HEK293 (cell line): ENCODE data around the gene HOTAIR.

ENCODE experiments used
- GFI1B ChIP-seq: fragments of 450-650 bp; formaldehyde crosslinking; IDR thresholded peaks from 2 replicates; pipeline ENCODE4 v1.5.1; 2016; ENCODE audit warnings: missing biosample characterization, missing genetic modification characterization
- KLF17 ChIP-seq: fragments of 450-650 bp; formaldehyde crosslinking; IDR thresholded peaks from 2 replicates; pipeline ENCODE4 v1.5.1; 2016; ENCODE audit warnings: missing biosample characterization, missing genetic modification characterization
- PRDM2 ChIP-seq: fragments of 450-650 bp; formaldehyde crosslinking; IDR thresholded peaks from 2 replicates; pipeline ENCODE4 v1.5.1; 2016; ENCODE audit warnings: missing biosample characterization, missing genetic modification characterization, borderline replicate concordance
- RBAK ChIP-seq: fragments of 450-650 bp; formaldehyde crosslinking; IDR thresholded peaks from 2 replicates; pipeline ENCODE4 v1.5.1; 2016; ENCODE audit warnings: missing biosample characterization, missing genetic modification characterization
- SP2 ChIP-seq: fragments of 450-650 bp; formaldehyde crosslinking; IDR thresholded peaks from 2 replicates; pipeline ENCODE4 v1.5.1; 2016; ENCODE audit warnings: missing biosample characterization, missing genetic modification characterization
- SP3 ChIP-seq: fragments of 450-650 bp; formaldehyde crosslinking; IDR thresholded peaks from 2 replicates; pipeline ENCODE4 v1.5.1; 2016; ENCODE audit warnings: missing biosample characterization, missing genetic modification characterization
- TRIM28 ChIP-seq: IDR thresholded peaks from 2 replicates; pipeline ENCODE4 v1.6.1; 2011; ENCODE audit warnings: low read length, control low read depth, borderline replicate concordance
- YY1 ChIP-seq: fragments of 450-650 bp; formaldehyde crosslinking; IDR thresholded peaks from 2 replicates; pipeline ENCODE4 v1.5.1; 2018; ENCODE audit warnings: missing biosample characterization, missing genetic modification characterization
- ZBTB10 ChIP-seq: fragments of 450-650 bp; formaldehyde crosslinking; IDR thresholded peaks from 2 replicates; pipeline ENCODE4 v1.5.1; 2016; ENCODE audit warnings: missing biosample characterization, missing genetic modification characterization
- ZFP69B ChIP-seq: fragments of 450-650 bp; formaldehyde crosslinking; IDR thresholded peaks from 2 replicates; pipeline ENCODE4 v1.5.1; 2016; ENCODE audit warnings: missing biosample characterization, missing genetic modification characterization
- ZNF16 ChIP-seq: fragments of 450-650 bp; formaldehyde crosslinking; IDR thresholded peaks from 2 replicates; pipeline ENCODE4 v1.5.1; 2016; ENCODE audit warnings: low read depth, missing biosample characterization, missing genetic modification characterization
- ZNF23 ChIP-seq: fragments of 450-650 bp; formaldehyde crosslinking; IDR thresholded peaks from 2 replicates; pipeline ENCODE4 v1.5.1; 2016; ENCODE audit warnings: missing biosample characterization, missing genetic modification characterization, borderline replicate concordance
- ZNF274 ChIP-seq, 2 experiments: fragments of 200-500 bp in 1 of 2; fragments of 450-650 bp in 1 of 2; sonication (Bioruptor generic) in 1 of 2; formaldehyde crosslinking in 1 of 2; IDR thresholded peaks; 2 replicates each; pipeline versions ENCODE4 v1.5.1 to v1.6.1; 2014 to 2016; ENCODE audit warnings: borderline replicate concordance in 1 of 2, inconsistent platforms in 1 of 2, low read length in 1 of 2, missing biosample characterization in 1 of 2, missing genetic modification characterization in 1 of 2
- ZNF341 ChIP-seq: fragments of 450-650 bp; formaldehyde crosslinking; IDR thresholded peaks from 2 replicates; pipeline ENCODE4; 2016; ENCODE audit warnings: low read depth, missing biosample characterization, missing genetic modification characterization
- ZNF404 ChIP-seq: fragments of 450-650 bp; formaldehyde crosslinking; IDR thresholded peaks from 2 replicates; pipeline ENCODE4 v1.5.1; 2017; ENCODE audit warnings: missing biosample characterization, missing genetic modification characterization
- ZNF426 ChIP-seq: fragments of 450-650 bp; formaldehyde crosslinking; IDR thresholded peaks from 2 replicates; pipeline ENCODE4 v1.5.1; 2017; ENCODE audit warnings: missing biosample characterization, missing genetic modification characterization, mild to moderate bottlenecking, inconsistent platforms, moderate library complexity
- ZNF473 ChIP-seq: fragments of 450-650 bp; formaldehyde crosslinking; IDR thresholded peaks from 2 replicates; pipeline ENCODE4 v1.5.1; 2017; ENCODE audit warnings: missing biosample characterization, missing genetic modification characterization
- ZNF580 ChIP-seq: fragments of 450-650 bp; formaldehyde crosslinking; IDR thresholded peaks from 2 replicates; pipeline ENCODE4 v1.5.1; 2016; ENCODE audit warnings: missing biosample characterization, missing genetic modification characterization
- ZXDB ChIP-seq: fragments of 450-650 bp; formaldehyde crosslinking; IDR thresholded peaks from 2 replicates; pipeline ENCODE4 v1.5.1; 2016; ENCODE audit warnings: missing biosample characterization, missing genetic modification characterization
- TF ChIP-seq, protein P1 (sequence below): fragments of 450-650 bp; formaldehyde crosslinking; IDR thresholded peaks from 2 replicates; pipeline ENCODE4 v1.5.1; 2016; ENCODE audit warnings: missing biosample characterization, missing genetic modification characterization, borderline replicate concordance
- TF ChIP-seq, protein P2 (sequence below): fragments of 450-650 bp; formaldehyde crosslinking; IDR thresholded peaks from 2 replicates; pipeline ENCODE4 v1.5.1; 2017; ENCODE audit warnings: missing biosample characterization, missing genetic modification characterization

The HOTAIR gene

GRCh38 chr12:54019924-54020590, 45.3 kb upstream of the HOTAIR start (continued):
- TF ChIP-seq ZFP69B (tag by site-specific recombination): peak; percentile 82
- no peak for TF ChIP-seq ZNF473 (tag by site-specific recombination)
- TF ChIP-seq GFI1B (tag by site-specific recombination): no peak
- TF ChIP-seq, protein P1, sequence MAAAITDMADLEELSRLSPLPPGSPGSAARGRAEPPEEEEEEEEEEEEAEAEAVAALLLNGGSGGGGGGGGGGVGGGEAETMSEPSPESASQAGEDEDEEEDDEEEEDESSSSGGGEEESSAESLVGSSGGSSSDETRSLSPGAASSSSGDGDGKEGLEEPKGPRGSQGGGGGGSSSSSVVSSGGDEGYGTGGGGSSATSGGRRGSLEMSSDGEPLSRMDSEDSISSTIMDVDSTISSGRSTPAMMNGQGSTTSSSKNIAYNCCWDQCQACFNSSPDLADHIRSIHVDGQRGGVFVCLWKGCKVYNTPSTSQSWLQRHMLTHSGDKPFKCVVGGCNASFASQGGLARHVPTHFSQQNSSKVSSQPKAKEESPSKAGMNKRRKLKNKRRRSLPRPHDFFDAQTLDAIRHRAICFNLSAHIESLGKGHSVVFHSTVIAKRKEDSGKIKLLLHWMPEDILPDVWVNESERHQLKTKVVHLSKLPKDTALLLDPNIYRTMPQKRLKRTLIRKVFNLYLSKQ (tag by site-specific recombination): no peak
- TF ChIP-seq ZNF341 (tag by site-specific recombination): no peak
- 0 out of 2 replicates have a peak, but pooled peaks have one; percentile 13 for TF ChIP-seq ZXDB (tag by site-specific recombination)
- no peak for TF ChIP-seq ZNF426 (tag by site-specific recombination)
- no peak for TF ChIP-seq KLF17 (tag by site-specific recombination)
- TF ChIP-seq SP2: no peak
- TF ChIP-seq ZNF274 (IDR thresholded peaks at IDR 0.05; ENCODE audit: low read length): no peak
- no peak for TF ChIP-seq ZNF274 (tag by site-specific recombination; IDR thresholded peaks at IDR 0.05; ENCODE audit: borderline replicate concordance)
- TF ChIP-seq YY1 (tag by site-specific recombination): no peak
- no peak for TF ChIP-seq ZNF23
- TF ChIP-seq SP3 (tag by site-specific recombination): no peak
- no peak for TF ChIP-seq RBAK (tag by site-specific recombination)
- TF ChIP-seq TRIM28: no peak
- TF ChIP-seq, protein P2, sequence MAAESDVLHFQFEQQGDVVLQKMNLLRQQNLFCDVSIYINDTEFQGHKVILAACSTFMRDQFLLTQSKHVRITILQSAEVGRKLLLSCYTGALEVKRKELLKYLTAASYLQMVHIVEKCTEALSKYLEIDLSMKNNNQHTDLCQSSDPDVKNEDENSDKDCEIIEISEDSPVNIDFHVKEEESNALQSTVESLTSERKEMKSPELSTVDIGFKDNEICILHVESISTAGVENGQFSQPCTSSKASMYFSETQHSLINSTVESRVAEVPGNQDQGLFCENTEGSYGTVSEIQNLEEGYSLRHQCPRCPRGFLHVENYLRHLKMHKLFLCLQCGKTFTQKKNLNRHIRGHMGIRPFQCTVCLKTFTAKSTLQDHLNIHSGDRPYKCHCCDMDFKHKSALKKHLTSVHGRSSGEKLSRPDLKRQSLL: 0 out of 2 replicates have a peak, but pooled peaks have one; percentile 13
- no peak for TF ChIP-seq ZNF580 (tag by site-specific recombination)
- no peak for TF ChIP-seq ZNF16 (tag by site-specific recombination)
- TF ChIP-seq PRDM2 (tag by site-specific recombination): no peak
- TF ChIP-seq ZBTB10 (tag by site-specific recombination): no peak; the same call in 1 of the 2 replicates
- TF ChIP-seq ZNF404: no peak
